ENCODE measurements around the gene BACH2. TPM values are rescaled to one million over a fixed set of nuclear protein-coding genes. Genes with fewer than 3 reads are reported as not detected.

BACH2 gene
- polyA plus RNA-seq, 1 donor (not counting 4 experiments of a cell fraction or from before 2014, with no cell fraction given) = 0.50 TPM

DNA sequence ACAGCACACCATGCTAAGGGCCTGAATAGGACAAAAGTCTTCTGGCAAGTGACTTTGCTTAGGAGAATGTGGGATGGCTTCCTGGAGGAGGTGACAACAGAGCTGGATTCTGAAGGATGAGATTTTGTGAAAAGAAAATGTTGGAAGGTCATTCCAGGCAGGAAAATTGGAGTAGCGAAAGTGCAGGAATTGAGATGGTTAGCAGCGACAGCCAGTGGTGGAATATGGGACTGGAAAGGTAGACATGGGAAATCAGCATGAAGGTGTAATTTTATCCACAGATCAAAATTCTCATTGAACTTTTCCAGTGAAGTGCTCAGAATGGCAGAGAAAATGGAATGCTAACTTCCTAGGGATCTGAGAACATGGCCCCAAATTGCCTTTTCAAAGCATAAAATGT is 5.7 kb upstream of the BACH2 start:
- no peaks in the 10 kb centered on the region for H3K4me1 ChIP-seq (ENCODE audit: control insufficient read depth, extremely low read depth, insufficient read depth, low read length)
- no peaks in the 10 kb centered on the region for H3K36me3 ChIP-seq (ENCODE audit: control insufficient read depth in 2 of 2, extremely low read depth in 1 of 2, insufficient read depth in 2 of 2, low read length in 2 of 2)
- H3K27ac ChIP-seq (ENCODE audit: control insufficient read depth, insufficient read depth, low read length) = no peak overlapping the region
- dilution Hi-C loops (cut with MboI; ENCODE audit: extremely low pct_ligation_motif_present, low sequenced_read_pairs) = no loop called here
- H3K9me1 ChIP-seq (ENCODE audit: control insufficient read depth, extremely low read depth, insufficient read depth, low read length) = no peaks in the 10 kb centered on the region
- H3K4me2 ChIP-seq (ENCODE audit: control insufficient read depth, extremely low read depth, insufficient read depth, low read depth, low read length) = no peak overlapping the region
- H3K27me3 ChIP-seq (ENCODE audit: control insufficient read depth, extremely low read depth, insufficient read depth, low read length) = peaks cover 9% of the 10 kb centered on the region
- DNase-seq (ENCODE audit: low read depth, low spot score) (no peak), FAIRE-seq (no peak)
- no peak overlapping the region for H3K9ac ChIP-seq (ENCODE audit: control insufficient read depth, extremely low read depth, insufficient read depth, low read length)
- H3K79me2 ChIP-seq (ENCODE audit: control insufficient read depth, insufficient read depth, low read length) = no peaks in the 10 kb centered on the region
- no peaks in the 10 kb centered on the region for H4K20me1 ChIP-seq (ENCODE audit: control insufficient read depth, extremely low read depth, insufficient read depth, low read length)
- H3K9me3 ChIP-seq (ENCODE audit: control insufficient read depth, low read depth, low read length) = no peaks in the 10 kb centered on the region
- H2AFZ ChIP-seq (ENCODE audit: control insufficient read depth, low read length) = no peak overlapping the region
- no peak overlapping the region for H3K4me3 ChIP-seq (ENCODE audit: control insufficient read depth in 2 of 3, extremely low read depth in 1 of 3, insufficient read depth in 2 of 3, low read depth in 1 of 3, low read length in 3 of 3)
- TF ChIP-seq EZH2 (IDR thresholded peaks at IDR 0.05; ENCODE audit: low read length) = no peak
- TF ChIP-seq, protein P1, sequence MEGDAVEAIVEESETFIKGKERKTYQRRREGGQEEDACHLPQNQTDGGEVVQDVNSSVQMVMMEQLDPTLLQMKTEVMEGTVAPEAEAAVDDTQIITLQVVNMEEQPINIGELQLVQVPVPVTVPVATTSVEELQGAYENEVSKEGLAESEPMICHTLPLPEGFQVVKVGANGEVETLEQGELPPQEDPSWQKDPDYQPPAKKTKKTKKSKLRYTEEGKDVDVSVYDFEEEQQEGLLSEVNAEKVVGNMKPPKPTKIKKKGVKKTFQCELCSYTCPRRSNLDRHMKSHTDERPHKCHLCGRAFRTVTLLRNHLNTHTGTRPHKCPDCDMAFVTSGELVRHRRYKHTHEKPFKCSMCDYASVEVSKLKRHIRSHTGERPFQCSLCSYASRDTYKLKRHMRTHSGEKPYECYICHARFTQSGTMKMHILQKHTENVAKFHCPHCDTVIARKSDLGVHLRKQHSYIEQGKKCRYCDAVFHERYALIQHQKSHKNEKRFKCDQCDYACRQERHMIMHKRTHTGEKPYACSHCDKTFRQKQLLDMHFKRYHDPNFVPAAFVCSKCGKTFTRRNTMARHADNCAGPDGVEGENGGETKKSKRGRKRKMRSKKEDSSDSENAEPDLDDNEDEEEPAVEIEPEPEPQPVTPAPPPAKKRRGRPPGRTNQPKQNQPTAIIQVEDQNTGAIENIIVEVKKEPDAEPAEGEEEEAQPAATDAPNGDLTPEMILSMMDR (optimal IDR thresholded peaks at IDR 0.05 in 1 of 3, IDR thresholded peaks at IDR 0.05 in 1 of 3, conservative IDR thresholded peaks at IDR 0.05 in 1 of 3; ENCODE audit: extremely low read depth in 1 of 3, insufficient read depth in 2 of 3, low read length in 3 of 3) = no peak

DNA sequence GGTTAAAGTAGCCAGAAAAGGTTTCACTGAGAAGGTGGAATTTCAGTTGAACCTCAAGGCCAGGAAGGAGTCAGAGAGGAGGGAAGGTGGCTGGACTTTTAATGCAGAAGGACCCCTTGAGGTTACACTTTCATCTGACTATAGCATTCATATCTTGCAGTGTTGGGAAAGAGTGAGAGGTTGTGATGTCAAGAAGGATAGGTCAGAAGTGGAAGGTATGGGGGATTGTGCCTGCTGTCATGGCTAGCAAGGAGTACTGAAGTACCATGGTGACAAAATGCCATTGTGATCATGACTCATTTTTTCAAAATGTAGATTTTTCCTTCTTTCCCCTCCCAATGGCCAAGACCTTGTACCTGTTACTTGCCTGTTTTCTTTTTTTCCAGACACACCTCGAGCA is 5.2 kb upstream of the BACH2 start:
- H3K36me3 ChIP-seq (ENCODE audit: control insufficient read depth in 2 of 2, extremely low read depth in 1 of 2, insufficient read depth in 2 of 2, low read length in 2 of 2) = no peaks in the 10 kb centered on the region
- H3K9ac ChIP-seq (ENCODE audit: control insufficient read depth, extremely low read depth, insufficient read depth, low read length) = no peak overlapping the region
- TF ChIP-seq, protein P1 (optimal IDR thresholded peaks at IDR 0.05 in 1 of 3, IDR thresholded peaks at IDR 0.05 in 1 of 3, conservative IDR thresholded peaks at IDR 0.05 in 1 of 3; ENCODE audit: extremely low read depth in 1 of 3, insufficient read depth in 2 of 3, low read length in 3 of 3) = no peak
- no peak for TF ChIP-seq EZH2 (IDR thresholded peaks at IDR 0.05; ENCODE audit: low read length)
- H3K79me2 ChIP-seq (ENCODE audit: control insufficient read depth, insufficient read depth, low read length) = no peaks in the 10 kb centered on the region
- no peak for FAIRE-seq
- H3K9me1 ChIP-seq (ENCODE audit: control insufficient read depth, extremely low read depth, insufficient read depth, low read length) = no peaks in the 10 kb centered on the region
- no peak overlapping the region for H3K4me2 ChIP-seq (ENCODE audit: control insufficient read depth, extremely low read depth, insufficient read depth, low read depth, low read length)
- no peaks in the 10 kb centered on the region for H3K4me1 ChIP-seq (ENCODE audit: control insufficient read depth, extremely low read depth, insufficient read depth, low read length)
- DNase-seq (ENCODE audit: low read depth, low spot score) = no peak
- H3K27ac ChIP-seq (ENCODE audit: control insufficient read depth, insufficient read depth, low read length) = no peak overlapping the region
- no peak overlapping the region for H2AFZ ChIP-seq (ENCODE audit: control insufficient read depth, low read length)
- no peak overlapping the region for H3K4me3 ChIP-seq (ENCODE audit: control insufficient read depth in 2 of 3, extremely low read depth in 1 of 3, insufficient read depth in 2 of 3, low read depth in 1 of 3, low read length in 3 of 3)
- H4K20me1 ChIP-seq (ENCODE audit: control insufficient read depth, extremely low read depth, insufficient read depth, low read length) = no peaks in the 10 kb centered on the region
- no peaks in the 10 kb centered on the region for H3K9me3 ChIP-seq (ENCODE audit: control insufficient read depth, low read depth, low read length)
- H3K27me3 ChIP-seq (ENCODE audit: control insufficient read depth, extremely low read depth, insufficient read depth, low read length) = peaks cover 9% of the 10 kb centered on the region
- dilution Hi-C loops (cut with MboI; ENCODE audit: extremely low pct_ligation_motif_present, low sequenced_read_pairs) = no loop called here

Data from keratinocyte (primary cell).